HS-27A (cell line): ENCODE results near the gene CEP170B.
"Not testable (repeated sequence)": the region's sequence is repeated elsewhere in the genome, so short reads cannot be mapped to it uniquely, and the experiment has no call there.

Experiments used
- DNase-seq: peaks from one replicate; pipeline ENCODE4 v3.0.0-alpha.2; 2012; ENCODE audit warnings: low read depth, missing footprints

The CEP170B gene

DNA sequence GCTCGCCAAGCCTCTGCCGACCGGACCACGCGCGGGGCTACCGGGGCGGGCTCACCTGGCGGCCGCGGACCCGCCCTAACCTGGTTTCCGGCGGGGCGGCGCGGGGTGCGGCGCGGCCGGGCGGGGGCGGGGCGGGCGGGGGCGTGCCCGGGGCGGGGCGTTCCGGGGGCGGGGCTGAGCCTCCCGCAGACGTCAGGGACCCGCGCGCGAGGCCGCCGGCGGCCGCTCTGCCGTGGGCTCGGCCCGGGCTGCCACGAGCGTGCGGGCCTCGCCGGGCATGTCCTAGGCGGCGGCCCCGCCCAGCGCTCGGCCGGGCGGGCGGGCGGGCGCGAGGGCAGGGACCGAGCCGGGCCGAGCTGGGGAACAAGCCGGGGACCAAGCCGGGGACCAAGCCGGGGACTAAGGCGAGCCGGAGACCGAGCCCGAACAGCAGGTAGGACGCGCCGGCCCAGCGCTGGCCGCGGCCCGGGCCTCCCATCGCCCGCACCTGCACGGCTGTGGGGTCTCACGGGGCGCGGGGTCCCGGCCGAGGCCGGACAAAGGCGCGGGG is at the start of gene CEP170B:
Gene CEP170B, plus strand, starts transcription at position 188 of the 550 bp plus-strand sequence. CDS start 3,183 bp downstream, outside the sequence.
- no peak for DNase-seq

- DNase-seq = no peak
Observed at GRCh38 chr14:104816616-104816884, 48.5 kb upstream of the CEP170B start.

GRCh38 chr14:104817930-104818713 is 46.9 kb upstream of the CEP170B start:
- no peak for DNase-seq

GRCh38 chr14:104818714-104819161 is 46.3 kb upstream of the CEP170B start:
- DNase-seq = no peak

DNA sequence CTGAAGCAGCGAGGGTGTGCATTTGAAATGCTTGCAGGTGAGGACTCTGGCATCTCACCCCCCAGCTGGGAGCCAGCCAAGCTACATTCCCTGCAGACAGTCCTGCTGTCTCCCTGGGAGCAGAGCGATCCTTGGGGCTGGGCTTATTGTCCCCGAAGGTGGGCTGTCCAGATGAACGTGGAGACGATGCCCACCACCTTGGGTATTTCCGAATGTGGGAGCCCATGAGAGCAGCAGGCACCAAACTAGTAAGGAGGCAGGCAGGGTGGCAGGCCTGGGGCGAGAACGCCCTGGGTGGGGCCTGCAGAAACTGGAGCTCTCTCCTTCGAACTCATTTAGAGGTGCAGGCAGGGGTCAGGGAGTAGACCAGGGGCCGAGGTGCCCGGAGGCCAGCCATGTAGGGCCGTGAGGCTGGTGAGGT is 45.7 kb upstream of the CEP170B start:
- DNase-seq = no peak

- DNase-seq = no peak
Observed at GRCh38 chr14:104820669-104821228, 44.3 kb upstream of the CEP170B start.

DNA sequence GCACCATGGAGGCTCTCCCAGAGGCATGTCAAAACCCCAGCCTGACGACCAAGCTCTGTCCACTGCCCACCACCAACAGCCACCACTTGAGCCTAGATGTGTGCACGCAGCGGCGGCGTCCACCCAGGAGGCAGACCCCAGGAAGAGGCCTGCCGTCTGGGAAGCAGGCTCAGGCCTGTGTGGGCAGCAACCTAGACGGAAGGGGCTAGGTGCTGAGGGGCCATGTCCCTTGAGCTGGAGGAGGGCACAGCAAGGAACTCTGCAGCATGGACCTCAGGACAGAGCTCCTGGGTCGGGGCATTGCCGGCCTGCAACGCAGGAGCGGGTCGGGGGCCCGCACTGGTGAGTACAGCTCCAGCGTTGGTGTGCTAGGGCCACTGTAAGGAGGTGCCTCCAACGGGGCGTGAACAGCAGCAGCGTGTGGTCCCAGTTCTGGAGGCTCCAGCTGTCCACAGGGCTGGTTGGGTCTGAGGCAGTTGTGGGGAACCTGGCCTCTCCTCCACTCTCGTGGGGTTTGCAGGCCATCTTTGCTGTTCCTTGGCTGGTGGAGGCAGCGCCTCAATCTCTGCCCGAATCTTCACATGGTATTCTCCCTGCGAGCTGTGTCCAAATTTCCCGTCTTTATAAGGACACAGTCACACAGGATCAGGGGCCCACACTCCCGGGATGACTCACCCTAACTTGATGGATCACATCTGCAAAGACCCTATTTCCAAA is 43.7 kb upstream of the CEP170B start:
- DNase-seq = no peak

- DNase-seq = no peak
Observed at GRCh38 chr14:104821971-104822608, 43.0 kb upstream of the CEP170B start.

DNA sequence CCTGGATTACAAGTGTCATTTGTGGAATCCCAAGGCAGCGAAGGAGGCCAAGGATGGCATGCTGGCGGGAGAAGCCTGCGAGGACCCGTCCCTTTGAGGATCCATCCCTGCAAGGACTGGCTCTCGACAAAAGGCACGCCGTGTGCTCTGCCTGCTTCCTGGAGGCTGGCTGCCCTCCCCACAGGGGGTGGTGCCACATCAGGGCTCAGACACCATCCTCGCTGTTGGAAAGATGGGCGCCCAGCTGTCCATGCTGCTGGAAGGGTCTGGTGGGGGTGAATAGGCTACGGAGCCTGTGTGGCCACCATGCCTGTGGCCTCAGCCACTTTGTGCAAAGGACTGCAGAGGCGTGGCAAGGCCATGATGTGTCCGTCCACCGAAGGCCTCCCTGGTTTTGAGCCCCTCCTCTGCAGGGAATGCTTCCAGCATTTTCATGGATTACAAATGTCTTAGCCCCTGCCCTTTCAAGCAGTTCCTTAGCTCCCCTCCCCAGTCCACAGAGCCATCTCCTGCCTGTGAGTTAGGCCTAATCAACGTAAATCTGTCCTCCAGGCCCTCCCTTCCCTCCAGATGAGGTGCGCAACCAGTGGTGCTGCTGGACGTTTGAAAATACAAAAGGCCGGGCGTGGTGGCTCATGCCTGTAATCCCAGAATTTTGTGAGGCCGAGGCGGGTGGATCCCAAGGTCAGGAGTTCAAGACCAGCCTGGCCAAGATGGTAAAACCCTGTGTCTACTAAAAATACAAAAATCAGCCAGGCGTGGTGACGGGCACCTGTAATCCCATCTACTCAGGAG is 42.0 kb upstream of the CEP170B start:
- DNase-seq = no peak

DNA sequence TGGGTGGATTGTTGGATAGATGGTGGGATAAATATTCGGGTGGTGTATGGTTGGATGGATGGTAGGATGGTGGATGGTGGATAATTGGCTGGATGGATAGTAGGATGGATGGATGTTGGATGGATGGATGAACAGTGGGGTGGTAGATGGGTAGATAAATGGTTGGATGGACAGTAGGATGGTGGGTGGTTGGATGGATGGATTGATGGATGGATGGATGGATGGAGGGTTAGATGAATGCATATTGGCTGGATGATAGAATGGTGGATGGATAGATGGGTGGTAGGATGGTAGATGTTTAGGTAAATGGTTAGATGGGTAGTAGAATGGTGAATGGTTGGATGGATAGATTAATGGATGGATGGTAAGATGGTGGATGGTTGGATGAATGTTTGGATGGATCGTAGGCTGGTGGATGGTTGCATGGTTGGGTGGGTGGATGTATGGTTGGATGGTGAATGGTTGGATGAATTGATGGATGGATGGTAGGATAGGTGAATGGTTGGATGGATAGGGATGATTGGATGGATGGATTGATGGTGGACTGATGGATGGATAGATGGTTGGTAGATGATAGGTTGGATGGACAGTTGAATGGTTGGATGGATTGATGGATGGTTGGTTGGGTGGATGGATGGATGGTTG is 40.6 kb upstream of the CEP170B start:
- no peak for DNase-seq

- peak; percentile 24 for DNase-seq
Observed at GRCh38 chr14:104826189-104826860, 38.7 kb upstream of the CEP170B start.

GRCh38 chr14:104826861-104827176 is 38.2 kb upstream of the CEP170B start:
- no peak for DNase-seq

DNA sequence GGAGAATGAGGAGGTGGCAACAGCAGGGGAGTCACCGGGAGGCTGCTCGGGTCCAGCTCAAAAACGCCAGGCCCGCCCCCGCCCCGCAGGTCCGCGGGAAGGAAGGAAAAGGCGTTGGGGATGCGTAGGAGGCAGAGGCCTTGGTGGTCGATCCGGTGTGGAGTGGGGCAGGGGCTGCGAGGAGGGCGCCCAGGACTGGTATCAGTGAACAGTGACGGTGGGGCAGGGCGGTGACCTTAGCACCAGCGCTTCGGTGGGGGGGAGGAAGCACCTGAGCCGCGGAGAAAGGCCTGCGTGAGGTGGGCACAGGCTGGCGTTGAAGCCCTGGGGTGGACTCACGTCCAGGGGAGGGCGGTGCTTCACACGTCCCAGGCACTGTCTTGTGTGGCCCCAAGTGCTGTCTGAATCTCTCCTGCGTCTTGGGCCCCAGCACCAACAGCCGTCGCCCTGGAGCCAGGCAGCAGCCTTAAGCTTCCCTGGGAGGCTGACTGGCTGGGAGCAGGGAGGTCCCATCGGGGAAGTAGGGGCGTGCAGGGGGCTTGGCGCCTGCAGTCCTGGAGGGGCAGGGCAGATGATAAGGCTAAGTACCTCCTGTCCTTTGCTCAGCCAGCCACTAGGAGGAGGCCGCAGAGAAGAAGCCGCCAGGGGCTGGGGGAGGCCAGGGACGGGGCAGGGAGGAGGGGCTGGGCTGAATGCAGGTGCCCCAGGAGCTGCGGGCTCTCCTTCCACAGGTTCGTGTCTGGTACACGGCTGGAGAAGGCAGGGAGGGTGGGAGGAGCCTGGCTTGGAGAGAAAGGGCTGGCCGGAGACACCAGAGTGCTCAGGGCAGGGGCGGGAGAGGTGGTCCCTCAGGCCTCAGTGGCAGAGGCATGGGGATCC is 37.7 kb upstream of the CEP170B start:
- no peak for DNase-seq

GRCh38 chr14:104830781-104831180 is 34.3 kb upstream of the CEP170B start:
- no peak for DNase-seq

DNA sequence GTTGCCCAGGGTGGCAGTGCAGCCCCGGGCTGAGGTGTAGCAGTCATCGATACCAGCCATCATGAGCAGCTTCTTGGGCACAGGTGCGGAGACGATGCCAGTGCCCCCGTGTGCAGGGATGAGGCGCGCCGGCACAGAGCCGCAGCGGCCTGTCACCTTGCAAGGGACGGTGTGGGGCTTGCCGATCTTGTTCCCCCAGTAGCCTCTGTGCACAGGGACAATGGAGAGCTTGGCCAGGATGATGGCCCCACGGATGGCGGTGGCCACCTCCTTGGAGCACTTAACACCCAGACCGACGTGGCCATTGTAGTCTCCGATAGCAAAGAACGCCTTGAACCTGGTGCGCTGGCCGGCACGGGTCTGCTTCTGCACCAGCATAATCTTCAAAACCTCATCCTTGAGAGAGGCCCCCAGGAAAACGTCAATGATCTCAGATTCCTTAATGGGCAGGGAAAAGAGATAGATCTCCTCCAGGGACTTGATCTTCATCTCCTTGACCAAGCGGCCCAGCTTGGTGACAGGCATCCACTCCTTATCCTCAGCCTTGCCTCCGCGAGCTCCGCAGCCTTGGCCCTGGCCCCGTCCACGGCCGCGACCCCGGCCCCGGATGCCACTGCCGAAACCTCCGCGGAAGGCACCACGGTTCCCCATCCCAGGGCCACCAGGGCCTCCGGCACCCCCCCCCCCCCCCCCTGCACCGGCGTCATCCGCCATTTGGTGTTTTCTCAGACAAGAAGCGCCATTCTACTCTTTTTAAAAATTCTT is 28.7 kb upstream of the CEP170B start:
- not testable (repeated sequence) for DNase-seq

DNA sequence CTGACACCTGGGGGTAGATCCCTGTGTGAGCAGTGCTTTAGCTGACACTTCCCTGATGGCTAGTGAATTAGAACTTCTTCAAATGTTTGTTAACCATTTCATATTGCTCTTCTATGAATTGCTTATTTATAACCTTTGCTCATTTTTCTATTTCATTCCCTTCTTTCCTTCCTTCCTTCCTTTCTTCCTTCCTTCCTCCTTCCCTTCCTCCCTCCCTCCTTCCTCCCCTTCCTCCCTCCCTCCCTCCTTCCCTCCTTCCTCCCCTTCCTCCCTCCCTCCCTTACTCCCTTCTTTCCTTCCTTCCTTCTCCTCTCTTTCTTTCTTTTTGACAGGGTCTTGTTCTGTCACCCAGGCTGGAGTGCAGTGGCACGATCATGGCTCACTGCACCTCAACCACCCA is 23.3 kb upstream of the CEP170B start:
- DNase-seq = no peak

DNA sequence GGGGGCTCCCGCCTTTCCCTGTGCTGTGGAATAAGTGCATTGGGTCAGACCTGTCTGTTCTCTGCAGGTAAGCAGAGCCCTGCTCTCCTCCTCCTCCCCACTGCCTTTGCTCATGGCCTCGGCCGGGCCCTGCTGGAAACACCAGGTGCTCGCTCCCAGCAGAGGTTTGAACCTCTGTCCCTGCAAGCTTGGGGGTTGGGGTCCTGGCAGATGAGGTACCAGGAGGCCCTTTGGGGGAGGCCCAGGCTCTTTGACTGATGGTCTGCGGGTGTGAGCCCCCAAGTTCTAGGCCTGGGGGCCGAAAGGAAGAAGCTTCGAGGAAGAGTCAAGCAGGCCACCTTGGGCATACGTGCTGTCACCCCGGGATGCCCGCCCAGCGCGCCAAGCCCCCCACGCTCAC is 22.1 kb upstream of the CEP170B start:
- DNase-seq = no peak

DNA sequence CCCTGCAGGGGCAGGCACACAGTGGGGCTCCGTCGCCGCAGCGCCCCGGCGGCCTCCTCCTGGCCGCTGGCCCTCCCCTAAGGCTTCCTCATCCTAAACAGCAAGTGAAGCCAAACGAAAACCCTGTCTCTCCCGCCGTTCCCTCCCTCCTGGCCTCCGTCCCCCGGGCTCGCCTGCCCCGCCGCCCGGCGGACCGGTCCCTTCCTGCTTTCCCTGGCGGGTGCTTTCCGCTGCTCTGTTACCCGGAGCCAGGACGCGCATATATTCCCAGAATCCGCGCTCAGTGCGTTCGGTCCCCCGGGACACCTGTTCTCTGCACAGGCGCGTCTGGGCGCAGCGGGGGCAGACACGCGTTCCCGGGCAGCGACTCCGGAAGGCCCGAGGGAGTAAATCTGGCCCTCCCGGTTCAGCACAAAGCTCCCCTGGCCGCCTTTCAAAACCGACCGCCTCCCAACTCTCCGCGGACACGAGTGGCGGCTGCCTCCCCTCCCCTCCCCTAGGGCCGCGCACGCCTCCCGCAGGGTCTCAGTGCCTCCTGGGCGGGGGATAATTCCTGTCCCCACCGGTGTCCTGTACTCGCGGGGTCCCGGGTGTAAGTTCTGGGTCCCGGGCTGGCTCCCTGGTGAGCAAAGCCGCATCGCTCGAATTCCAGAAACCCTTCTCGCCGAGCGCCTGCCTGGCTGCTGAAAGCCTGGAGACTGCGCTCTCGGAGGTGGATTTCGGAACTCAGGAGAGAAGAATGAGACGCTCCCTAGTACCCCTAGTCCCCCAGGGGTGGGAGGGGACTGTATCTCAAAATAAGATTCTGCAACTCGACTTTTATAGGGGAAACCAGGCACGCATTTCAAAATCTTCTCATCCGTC is 21.4 kb upstream of the CEP170B start:
- DNase-seq = no peak
